Panc1 (cell line): ENCODE results near the gene TTC38. TPM values are rescaled to one million over a fixed set of nuclear protein-coding genes. Genes with fewer than 3 reads are reported as not detected.

ENCODE experiments used
- ATAC-seq: fragments of 200-7000 bp; cut with Tn5 transposase; 2 replicates; pipeline ENCODE4 v1.9.1; 2020; ENCODE audit warnings: mild to moderate bottlenecking, moderate library complexity
- BruUV-seq: library from RNA; stranded (reverse); fragments of 400-500 nt; replicated peaks from 2 replicates; lab custom pipeline; 2021; lab: Mats Ljungman, UMichigan
- CTCF ChIA-PET: fragments of 300-600 bp; sonication (Branson Sonifier 250); formaldehyde crosslinking; loops from one replicate; lab custom pipeline; 2022; ENCODE audit warnings: antibody characterized with exemption; lab: Charles Lee
- POLR2A ChIA-PET: fragments of 300-600 bp; sonication (Branson Sonifier 250); formaldehyde crosslinking; loops from one replicate; lab custom pipeline; 2022; ENCODE audit warnings: antibody characterized with exemption; lab: Charles Lee
- DNase-seq: peaks from one replicate; pipeline ENCODE4 v3.0.0-alpha.2; 2010; ENCODE audit warnings: low read depth, low spot score
- H3K27ac ChIP-seq: 2 replicates; pipeline ENCODE4 v1.5.1; 2011; ENCODE audit warnings: mild to moderate bottlenecking, low read length, inconsistent platforms
- H3K27me3 ChIP-seq: fragments of 200-500 bp; sonication (Bioruptor generic); 2 replicates; pipeline ENCODE4 v1.6.0; 2014; ENCODE audit warnings: low read length, inconsistent platforms; ENCODE audit not compliant: control insufficient read depth, insufficient read depth
- H3K36me3 ChIP-seq: fragments of 200-500 bp; sonication (Bioruptor generic); 2 replicates; pipeline ENCODE4 v1.5.1; 2014; ENCODE audit warnings: inconsistent platforms, mild to moderate bottlenecking, low read length, moderate library complexity; ENCODE audit not compliant: control insufficient read depth, insufficient read depth
- H3K4me1 ChIP-seq: 2 replicates; pipeline ENCODE4 v1.5.1; 2011; ENCODE audit warnings: inconsistent platforms, mild to moderate bottlenecking, low read length, moderate library complexity; ENCODE audit not compliant: control insufficient read depth, insufficient read depth
- H3K4me3 ChIP-seq, 2 experiments: 2 replicates each; pipeline ENCODE4 v1.5.1; 2011 to 2012; ENCODE audit warnings: low read depth in 2 of 2, low read length in 2 of 2, mild to moderate bottlenecking in 2 of 2, inconsistent platforms in 1 of 2, moderate library complexity in 1 of 2
- H3K9me3 ChIP-seq: fragments of 200-500 bp; sonication (Bioruptor generic); 2 replicates; pipeline ENCODE4 v1.5.1; 2014; ENCODE audit warnings: low read depth, mild to moderate bottlenecking, inconsistent platforms, low read length, moderate library complexity; ENCODE audit not compliant: control insufficient read depth, insufficient read depth
- POLR2AphosphoS5 ChIP-seq: IDR thresholded peaks from 2 replicates; pipeline ENCODE4 v1.6.1; 2012; ENCODE audit warnings: mild to moderate bottlenecking, low read depth, low read length, moderate library complexity
- SIN3A ChIP-seq: IDR thresholded peaks from 2 replicates; pipeline ENCODE4 v1.6.1; 2012; ENCODE audit warnings: low read depth, mild to moderate bottlenecking, low read length, moderate library complexity, borderline replicate concordance; ENCODE audit not compliant: insufficient read depth
- TCF7L2 ChIP-seq: IDR thresholded peaks from 2 replicates; pipeline ENCODE4 v1.6.1; 2011; ENCODE audit warnings: mild to moderate bottlenecking, low read depth, low read length, inconsistent platforms
- in situ Hi-C: cut with HindIII; loops from 2 replicates; pipeline ENCODE4 v1.10.0; 2016; ENCODE audit warnings: low sequenced_read_pairs, low pct_unique_long_range_greater_than_20kb
- intact Hi-C: fragments of 100-400 bp; cut with micrococcal nuclease; formaldehyde crosslinking; loops from one replicate; pipeline ENCODE4 v1.10.0; 2022; ENCODE audit not compliant: unreplicated experiment
- total RNA-seq: library from RNA; stranded (reverse); gene quantifications from one replicate; pipeline ENCODE4 v1.2.1, GENCODE V29; 2021; ENCODE audit not compliant: unreplicated experiment
- TF ChIP-seq, protein P1 (sequence below), 2 experiments: IDR thresholded peaks; 2 replicates each; pipeline ENCODE4 v1.6.1; 2011 to 2012; ENCODE audit warnings: low read depth in 2 of 2, control low read depth in 1 of 2, low read length in 1 of 2, mild to moderate bottlenecking in 1 of 2, moderate library complexity in 1 of 2; ENCODE audit not compliant: insufficient read depth in 1 of 2
- TF ChIP-seq, protein P2 (sequence below): fragments of 450-650 bp; IDR thresholded peaks from 2 replicates; pipeline ENCODE4 v1.5.1; 2017; ENCODE audit warnings: mild to moderate bottlenecking

Gene TTC38
- total RNA-seq, 1 experiment from 2014 or later: 14.0 TPM

DNA sequence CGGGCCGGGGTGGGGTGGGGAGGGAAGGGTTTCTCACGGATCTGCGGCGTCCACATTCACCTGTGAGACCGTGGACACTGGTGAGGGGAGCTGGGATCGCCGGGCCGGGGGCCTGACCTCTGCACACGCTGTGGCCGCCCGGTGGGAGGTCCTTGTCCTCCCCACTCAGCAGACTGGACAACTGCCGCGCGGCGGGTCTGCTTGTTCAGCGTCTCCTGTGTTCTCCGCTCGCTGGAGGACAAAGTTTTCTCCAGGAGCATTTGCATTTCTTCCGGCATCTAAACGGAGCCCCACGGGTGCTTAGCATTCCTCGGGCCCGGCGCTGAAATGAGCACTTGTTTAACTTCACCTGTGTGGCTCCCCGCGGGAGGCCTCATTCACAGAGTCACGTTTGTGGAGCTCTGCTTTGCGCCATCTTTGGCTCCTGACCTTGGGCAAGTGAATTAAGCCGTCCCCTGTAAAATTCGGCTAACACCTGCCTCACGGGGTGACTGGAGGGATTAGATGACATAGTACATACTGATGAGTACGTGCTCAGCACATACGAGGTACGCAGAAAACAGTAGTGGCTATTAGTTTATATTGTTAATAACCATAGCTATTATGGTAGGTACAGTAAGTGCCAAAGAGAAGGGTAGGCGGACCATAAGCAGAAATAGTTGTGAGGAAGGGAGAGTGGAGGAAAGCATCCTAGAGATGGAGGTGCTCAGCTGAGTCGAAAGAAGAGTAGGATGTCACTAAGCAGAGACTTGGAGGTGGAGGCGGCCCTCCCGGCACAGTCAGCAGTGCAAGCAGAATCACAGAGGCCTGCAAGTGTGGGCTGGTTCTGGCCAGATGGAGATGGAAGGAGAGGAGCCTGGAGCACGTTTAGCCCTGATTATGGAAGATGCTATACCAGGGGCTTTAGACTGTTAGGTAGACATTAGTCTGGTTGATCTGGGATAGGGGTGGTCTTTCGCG is 68.6 kb downstream of the TTC38 start:
- in situ Hi-C loops: no loop called here
- CTCF ChIA-PET: interaction anchor here (0.8 kb wide), 1 partner anchor 216 kb away, joined by 4 read pairs; no protein-coding TSS in a partner anchor
- Histone ChIP-seq H3K27ac (peak overlapping the region; percentile 85), H3K9me3 (no peaks in the 10 kb centered on the region), H3K4me3 (peak overlapping the region; percentile 78 to 79), H3K4me1 (no peaks in the 10 kb centered on the region; the same call in 1 of the 2 replicates), H3K27me3 (no peaks in the 10 kb centered on the region), H3K36me3 (peaks cover 7% of the 10 kb centered on the region)
- no peak for DNase-seq
- TF ChIP-seq, protein P1, sequence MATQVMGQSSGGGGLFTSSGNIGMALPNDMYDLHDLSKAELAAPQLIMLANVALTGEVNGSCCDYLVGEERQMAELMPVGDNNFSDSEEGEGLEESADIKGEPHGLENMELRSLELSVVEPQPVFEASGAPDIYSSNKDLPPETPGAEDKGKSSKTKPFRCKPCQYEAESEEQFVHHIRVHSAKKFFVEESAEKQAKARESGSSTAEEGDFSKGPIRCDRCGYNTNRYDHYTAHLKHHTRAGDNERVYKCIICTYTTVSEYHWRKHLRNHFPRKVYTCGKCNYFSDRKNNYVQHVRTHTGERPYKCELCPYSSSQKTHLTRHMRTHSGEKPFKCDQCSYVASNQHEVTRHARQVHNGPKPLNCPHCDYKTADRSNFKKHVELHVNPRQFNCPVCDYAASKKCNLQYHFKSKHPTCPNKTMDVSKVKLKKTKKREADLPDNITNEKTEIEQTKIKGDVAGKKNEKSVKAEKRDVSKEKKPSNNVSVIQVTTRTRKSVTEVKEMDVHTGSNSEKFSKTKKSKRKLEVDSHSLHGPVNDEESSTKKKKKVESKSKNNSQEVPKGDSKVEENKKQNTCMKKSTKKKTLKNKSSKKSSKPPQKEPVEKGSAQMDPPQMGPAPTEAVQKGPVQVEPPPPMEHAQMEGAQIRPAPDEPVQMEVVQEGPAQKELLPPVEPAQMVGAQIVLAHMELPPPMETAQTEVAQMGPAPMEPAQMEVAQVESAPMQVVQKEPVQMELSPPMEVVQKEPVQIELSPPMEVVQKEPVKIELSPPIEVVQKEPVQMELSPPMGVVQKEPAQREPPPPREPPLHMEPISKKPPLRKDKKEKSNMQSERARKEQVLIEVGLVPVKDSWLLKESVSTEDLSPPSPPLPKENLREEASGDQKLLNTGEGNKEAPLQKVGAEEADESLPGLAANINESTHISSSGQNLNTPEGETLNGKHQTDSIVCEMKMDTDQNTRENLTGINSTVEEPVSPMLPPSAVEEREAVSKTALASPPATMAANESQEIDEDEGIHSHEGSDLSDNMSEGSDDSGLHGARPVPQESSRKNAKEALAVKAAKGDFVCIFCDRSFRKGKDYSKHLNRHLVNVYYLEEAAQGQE (IDR thresholded peaks at IDR 0.05; ENCODE audit: insufficient read depth in 1 of 2, low read depth in 2 of 2, low read length in 1 of 2): no peak
- TF ChIP-seq TCF7L2 (no peak), POLR2AphosphoS5 (no peak), SIN3A (no peak)
- TF ChIP-seq, protein P2, sequence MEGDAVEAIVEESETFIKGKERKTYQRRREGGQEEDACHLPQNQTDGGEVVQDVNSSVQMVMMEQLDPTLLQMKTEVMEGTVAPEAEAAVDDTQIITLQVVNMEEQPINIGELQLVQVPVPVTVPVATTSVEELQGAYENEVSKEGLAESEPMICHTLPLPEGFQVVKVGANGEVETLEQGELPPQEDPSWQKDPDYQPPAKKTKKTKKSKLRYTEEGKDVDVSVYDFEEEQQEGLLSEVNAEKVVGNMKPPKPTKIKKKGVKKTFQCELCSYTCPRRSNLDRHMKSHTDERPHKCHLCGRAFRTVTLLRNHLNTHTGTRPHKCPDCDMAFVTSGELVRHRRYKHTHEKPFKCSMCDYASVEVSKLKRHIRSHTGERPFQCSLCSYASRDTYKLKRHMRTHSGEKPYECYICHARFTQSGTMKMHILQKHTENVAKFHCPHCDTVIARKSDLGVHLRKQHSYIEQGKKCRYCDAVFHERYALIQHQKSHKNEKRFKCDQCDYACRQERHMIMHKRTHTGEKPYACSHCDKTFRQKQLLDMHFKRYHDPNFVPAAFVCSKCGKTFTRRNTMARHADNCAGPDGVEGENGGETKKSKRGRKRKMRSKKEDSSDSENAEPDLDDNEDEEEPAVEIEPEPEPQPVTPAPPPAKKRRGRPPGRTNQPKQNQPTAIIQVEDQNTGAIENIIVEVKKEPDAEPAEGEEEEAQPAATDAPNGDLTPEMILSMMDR: no peak
- BruUV-seq: no TSS peak
- peak; percentile 20; the same call in 1 of the 2 replicates for ATAC-seq
- intact Hi-C loops: no loop called here
- POLR2A ChIA-PET: no interaction called here

- Histone ChIP-seq H3K27ac (no peak overlapping the region), H3K36me3 (peaks cover 7% of the 10 kb centered on the region), H3K27me3 (no peaks in the 10 kb centered on the region), H3K4me3 (no peak overlapping the region), H3K9me3 (no peaks in the 10 kb centered on the region), H3K4me1 (no peaks in the 10 kb centered on the region; the same call in 1 of the 2 replicates)
- TF ChIP-seq, protein P2: no peak
- TF ChIP-seq, protein P1 (IDR thresholded peaks at IDR 0.05; ENCODE audit: insufficient read depth in 1 of 2, low read depth in 2 of 2, low read length in 1 of 2): no peak; a peak in 1 of 4 replicates
- no peak for TF ChIP-seq TCF7L2
- no peak for TF ChIP-seq POLR2AphosphoS5
- TF ChIP-seq SIN3A: no peak
- ChIA-PET CTCF (no interaction called here), POLR2A (interaction anchor here (0.6 kb wide), 1 partner anchor 26 kb away, joined by 13 read pairs; no protein-coding TSS in a partner anchor)
- ATAC-seq (no peak), DNase-seq (no peak)
- intact Hi-C loops (no loop called here), in situ Hi-C loops (no loop called here)
- no TSS peak for BruUV-seq
These were observed 70.1 kb downstream of the TTC38 start for GRCh38 chr22:46337870-46338269.
